ENCODE results near the gene CLIP4.

CLIP4 gene

DNA sequence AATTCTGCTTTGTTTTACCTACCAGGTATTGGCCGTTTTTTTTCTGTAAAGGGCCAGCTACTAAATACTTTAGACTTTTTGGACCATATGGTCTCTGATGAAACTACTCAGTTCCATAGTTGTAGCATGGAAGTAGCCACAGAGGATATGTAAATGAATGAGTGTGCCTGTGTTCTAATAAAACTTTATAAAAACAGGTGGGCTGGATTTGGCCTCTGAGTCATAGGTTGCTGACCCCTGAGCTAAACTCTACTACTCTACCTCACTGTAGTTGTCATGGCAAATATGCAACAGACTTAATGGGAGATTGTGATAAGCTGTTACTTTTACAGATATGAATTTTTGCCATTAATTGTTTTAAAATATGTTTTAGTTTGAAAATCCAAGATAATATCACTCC lies 19.7 kb downstream of the CLIP4 start:
- DNase-seq (ENCODE audit: low spot score): no peak

DNA sequence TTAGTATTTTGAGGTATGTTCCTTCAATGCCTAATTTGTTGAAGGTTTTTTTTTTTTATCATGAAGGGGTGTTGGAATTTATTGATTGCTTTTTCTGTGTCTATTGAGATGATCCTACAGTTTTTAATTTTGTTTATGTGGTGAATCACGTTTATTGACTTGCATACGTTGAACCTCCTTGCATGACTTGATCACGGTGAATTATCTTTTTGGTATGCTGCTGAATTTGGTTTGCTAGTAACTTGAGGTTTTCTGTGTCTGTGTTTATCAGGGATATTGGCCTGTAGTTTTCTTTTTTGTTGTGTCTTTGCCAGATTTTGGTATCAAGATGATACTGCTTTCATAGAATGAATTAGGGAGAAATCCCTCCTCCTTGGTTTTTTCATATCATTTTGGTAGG lies 23.9 kb downstream of the CLIP4 start:
- no peak for DNase-seq (ENCODE audit: low spot score)

- no peak for DNase-seq (ENCODE audit: low spot score)
Observed at GRCh38 chr2:29139731-29140130, 24.5 kb downstream of the CLIP4 start.

DNA sequence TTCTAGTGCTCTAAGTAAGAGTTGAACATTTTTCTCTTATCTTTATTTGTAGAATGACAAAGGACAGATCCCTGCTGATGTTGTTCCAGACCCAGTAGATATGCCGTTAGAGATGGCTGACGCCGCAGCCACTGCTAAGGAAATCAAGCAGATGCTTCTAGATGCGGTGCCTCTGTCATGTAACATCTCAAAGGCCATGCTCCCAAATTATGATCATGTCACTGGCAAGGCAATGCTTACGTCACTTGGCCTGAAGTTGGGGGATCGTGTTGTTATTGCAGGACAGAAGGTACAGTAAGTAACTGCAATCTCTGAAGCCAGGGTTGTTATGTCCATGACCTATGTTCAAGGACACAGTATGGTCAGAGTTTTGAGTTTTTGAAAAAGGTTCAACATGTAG lies 28.4 kb downstream of the CLIP4 start:
- no peak for DNase-seq (ENCODE audit: low spot score)

DNA sequence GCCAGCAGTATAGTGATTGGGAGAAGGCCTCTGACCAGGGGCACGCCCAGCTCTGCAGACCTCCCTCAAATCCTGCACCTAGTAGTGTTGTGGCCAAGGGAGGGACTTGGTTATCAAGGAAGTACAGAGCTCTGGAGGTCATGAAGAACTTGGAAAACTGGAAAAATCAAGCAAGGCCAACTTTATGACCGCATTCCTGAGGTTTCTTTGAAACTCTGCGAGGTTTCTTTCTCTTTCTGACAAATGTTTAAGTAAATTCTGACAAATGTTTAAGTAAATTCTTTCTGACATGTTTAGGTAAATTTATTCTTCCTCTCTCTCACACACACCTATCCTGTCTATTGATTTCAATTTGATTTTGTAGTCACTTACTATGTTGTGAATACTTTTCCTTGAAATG lies 31.0 kb downstream of the CLIP4 start:
- no peak for DNase-seq (ENCODE audit: low spot score)

DNA sequence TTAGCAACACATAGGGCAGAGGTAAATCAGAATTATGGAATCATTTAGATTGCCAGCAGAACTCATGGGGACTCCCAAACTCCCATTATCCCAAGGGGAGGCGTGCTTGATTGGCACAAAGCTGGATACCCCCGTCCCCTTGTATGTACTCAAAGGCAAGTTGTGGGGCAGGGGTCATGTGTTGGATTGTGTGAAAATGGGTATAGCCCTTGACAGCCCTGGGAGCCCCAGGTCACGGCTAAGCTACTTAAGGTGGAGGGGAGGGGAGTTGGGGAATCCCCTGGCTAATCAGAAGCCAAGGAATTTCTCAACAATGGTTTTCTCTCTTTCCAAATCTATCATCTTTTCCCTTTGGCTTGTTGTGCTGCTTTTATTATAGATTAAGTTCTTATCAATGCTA lies 32.7 kb downstream of the CLIP4 start:
- DNase-seq (ENCODE audit: low spot score): no peak

GRCh38 chr2:29154610-29155009 lies 39.4 kb downstream of the CLIP4 start:
- DNase-seq (ENCODE audit: low spot score): no peak

DNA sequence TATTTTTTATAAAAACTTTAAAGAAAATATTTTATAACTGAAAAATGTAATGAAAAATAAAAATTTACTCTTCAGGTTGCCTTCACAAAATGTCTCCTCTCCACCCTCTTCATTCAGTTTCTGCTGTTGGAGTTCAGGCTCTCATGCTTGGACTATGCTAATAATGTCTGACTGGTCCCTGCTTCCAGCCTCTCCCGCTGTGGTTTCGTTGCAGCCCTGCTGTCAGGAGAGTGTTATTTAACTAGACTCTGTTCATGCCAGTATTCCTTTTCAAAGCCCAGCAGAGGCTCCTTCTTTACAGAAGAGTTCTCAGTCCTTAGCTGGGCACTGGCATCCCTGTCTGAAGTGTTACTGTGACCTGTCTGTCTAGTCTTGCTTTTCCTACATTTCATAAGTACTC lies 40.4 kb downstream of the CLIP4 start:
- no peak for DNase-seq (ENCODE audit: low spot score)

- DNase-seq (ENCODE audit: low spot score): no peak
Observed at GRCh38 chr2:29157131-29157530, 41.9 kb downstream of the CLIP4 start.

DNA sequence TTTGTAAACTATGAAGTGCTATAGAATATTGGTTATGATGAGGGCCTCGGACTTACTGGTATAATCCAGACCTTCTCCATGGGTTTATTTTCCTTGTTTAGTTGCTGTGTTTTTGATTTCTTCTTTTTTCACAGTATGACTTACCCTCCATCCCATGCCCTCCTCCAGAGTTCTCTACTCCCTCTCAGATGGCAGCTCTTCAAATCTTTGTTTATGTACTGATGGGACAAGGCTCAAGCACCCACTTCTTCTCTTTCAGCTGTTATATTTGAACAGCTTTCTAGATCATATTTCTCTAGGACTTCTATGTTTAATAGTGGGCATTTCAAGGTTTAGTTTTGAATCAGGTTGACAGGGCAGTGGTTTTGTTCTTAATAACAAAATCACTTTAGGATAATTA lies 43.9 kb downstream of the CLIP4 start:
- DNase-seq (ENCODE audit: low spot score): no peak

DNA sequence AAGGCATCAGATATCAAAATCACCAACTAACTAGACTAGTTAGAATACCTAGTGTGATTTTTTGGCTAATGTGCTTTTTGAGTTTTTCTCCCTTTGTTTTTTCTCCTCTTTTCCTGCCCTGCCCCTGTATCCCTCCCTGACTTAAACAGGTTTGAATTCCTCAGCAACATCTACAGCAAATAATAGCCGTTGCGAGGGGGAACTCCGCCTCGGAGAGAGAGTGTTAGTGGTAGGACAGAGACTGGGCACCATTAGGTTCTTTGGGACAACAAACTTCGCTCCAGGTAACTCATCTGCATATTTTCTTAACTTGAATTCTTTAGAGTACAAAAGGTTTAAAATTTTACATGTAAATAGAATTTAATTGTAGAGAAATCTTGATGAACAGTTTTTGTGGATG lies 45.0 kb downstream of the CLIP4 start:
- DNase-seq (ENCODE audit: low spot score): no peak

GRCh38 chr2:29162204-29162928 lies 47.2 kb downstream of the CLIP4 start:
- DNase-seq (ENCODE audit: low spot score): no peak

GRCh38 chr2:29164091-29164846 lies 49.1 kb downstream of the CLIP4 start:
- DNase-seq (ENCODE audit: low spot score): no peak

DNA sequence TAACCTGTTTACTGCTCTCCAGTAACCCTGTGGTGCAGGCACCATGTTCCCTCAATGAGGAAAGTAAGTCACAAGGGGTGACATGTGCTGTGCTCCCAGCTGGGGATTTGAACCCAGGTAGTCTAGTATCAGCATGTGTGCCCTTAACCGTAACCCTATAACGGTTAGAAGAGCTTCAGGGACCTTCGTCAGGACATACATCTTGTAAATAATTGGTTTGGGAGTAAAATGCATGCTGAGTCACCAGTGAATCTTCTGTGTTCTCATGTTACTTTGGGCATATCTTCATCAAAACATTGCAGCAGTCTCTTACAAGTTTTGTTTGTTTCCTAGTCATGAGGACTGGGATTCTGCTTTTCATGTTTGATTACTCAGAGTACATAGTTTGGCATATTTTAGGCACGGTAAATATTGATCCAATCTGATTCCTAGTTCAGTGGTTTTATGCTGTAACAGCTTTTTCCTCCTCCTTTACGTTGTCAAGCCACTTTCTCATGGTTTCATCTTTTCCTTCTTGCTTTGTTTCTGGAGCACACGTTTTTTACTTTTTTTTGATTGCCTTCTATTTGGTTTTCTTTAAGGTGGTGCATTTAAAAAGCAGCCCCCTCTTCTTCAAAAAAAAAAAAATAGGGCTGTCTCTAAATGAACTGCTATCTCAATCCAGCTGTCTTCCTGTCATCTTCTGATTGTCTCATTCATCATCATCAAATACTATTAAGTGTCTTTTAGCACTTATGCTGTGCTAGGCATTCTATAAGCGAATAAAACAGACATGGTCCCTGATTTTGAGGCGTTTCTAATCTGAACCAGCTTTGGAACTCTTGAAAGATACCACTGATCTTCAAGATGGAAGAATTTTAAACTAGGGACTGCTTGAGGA lies 50.4 kb downstream of the CLIP4 start:
- no peak for DNase-seq (ENCODE audit: low spot score)

- no peak for DNase-seq (ENCODE audit: low spot score)
Observed at GRCh38 chr2:29166242-29167039, 51.2 kb downstream of the CLIP4 start.

GRCh38 chr2:29174937-29175336 lies 59.7 kb downstream of the CLIP4 start:
- DNase-seq (ENCODE audit: low spot score): no peak

DNA sequence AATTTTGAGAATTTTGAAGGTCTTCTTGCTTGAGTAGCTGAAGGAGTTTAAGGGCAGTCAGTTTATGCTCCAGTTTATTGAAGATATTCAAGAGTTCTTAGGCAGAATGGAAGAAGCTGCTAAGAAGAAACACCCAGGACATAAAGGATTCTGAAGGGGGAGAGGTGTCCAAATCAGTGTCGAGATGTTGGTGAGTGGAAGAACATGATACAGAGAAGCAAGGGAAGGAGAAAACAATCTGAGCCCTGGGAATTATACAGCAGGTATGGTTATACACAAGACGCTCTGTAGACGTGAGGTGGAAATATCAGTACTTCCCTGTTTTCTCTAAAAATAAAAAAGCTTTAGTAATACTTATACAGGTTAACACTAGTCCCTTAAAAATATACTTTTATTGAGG lies 60.1 kb downstream of the CLIP4 start:
- DNase-seq (ENCODE audit: low spot score): no peak

- DNase-seq (ENCODE audit: low spot score): no peak
Observed at GRCh38 chr2:29182334-29182733, 67.1 kb downstream of the CLIP4 start.

GRCh38 chr2:29182920-29183319 lies 67.7 kb downstream of the CLIP4 start:
- DNase-seq (ENCODE audit: low spot score): no peak

GRCh38 chr2:29184531-29184930 lies 69.3 kb downstream of the CLIP4 start:
- no peak for DNase-seq (ENCODE audit: low spot score)

GRCh38 chr2:29186817-29187216 lies 71.6 kb downstream of the CLIP4 start:
- no peak for DNase-seq (ENCODE audit: low spot score)

DNA sequence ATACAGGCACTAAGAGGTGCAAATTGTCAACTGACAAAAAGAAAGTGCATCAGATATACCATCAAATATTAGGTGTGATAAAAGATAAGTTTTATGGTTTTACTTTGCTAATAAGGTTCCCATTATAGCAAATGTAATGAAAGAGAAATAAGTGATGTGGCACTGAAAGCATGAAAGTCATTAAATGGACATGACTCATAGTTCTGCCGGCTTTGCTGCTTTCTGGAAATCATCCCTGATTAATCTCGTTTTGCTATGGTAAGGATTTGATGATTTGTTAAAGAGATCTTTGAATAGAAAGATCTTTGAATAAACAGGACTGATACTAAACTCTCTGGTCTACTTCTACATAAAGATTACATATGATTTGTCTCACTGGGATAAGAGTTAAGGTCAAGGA lies 72.7 kb downstream of the CLIP4 start:
- no peak for DNase-seq (ENCODE audit: low spot score)

Measured in COLO829 (cell line).